H9 (cell line): Measurements from ENCODE around the gene CHN2. TPM values are rescaled to one million over a fixed set of nuclear protein-coding genes. Genes with fewer than 3 reads are reported as not detected.

ENCODE experiments used
- DNase-seq: peaks from one replicate; pipeline ENCODE4 v3.0.0-alpha.2; 2017
- H2AFZ ChIP-seq: one replicate; pipeline ENCODE4 v1.6.1; 2013; ENCODE audit warnings: mild to moderate bottlenecking, low read length, control low read depth, moderate library complexity
- H2AK5ac ChIP-seq: 2 replicates; pipeline ENCODE4 v1.6.1; 2013; ENCODE audit warnings: low read length, control low read depth, mixed read lengths; ENCODE audit not compliant: insufficient read length
- H2BK120ac ChIP-seq: one replicate; pipeline ENCODE4 v1.6.1; 2013; ENCODE audit warnings: low read depth, mild to moderate bottlenecking, low read length, control low read depth, inconsistent platforms; ENCODE audit not compliant: poor library complexity, severe bottlenecking
- H2BK12ac ChIP-seq: 2 replicates; pipeline ENCODE4 v1.6.1; 2013; ENCODE audit warnings: low read length, control low read depth, mixed read lengths, low read depth; ENCODE audit not compliant: insufficient read length
- H2BK15ac ChIP-seq: 2 replicates; pipeline ENCODE4 v1.6.1; 2013; ENCODE audit warnings: low read depth, low read length, control low read depth
- H2BK20ac ChIP-seq: one replicate; pipeline ENCODE4 v1.6.1; 2013; ENCODE audit warnings: low read depth, mild to moderate bottlenecking, low read length, control low read depth, inconsistent platforms; ENCODE audit not compliant: poor library complexity, severe bottlenecking
- H2BK5ac ChIP-seq: 2 replicates; pipeline ENCODE4 v1.6.1; 2013; ENCODE audit warnings: low read length, control low read depth, mixed read lengths; ENCODE audit not compliant: insufficient read length
- H3K14ac ChIP-seq: 2 replicates; pipeline ENCODE4 v1.6.1; 2013; ENCODE audit warnings: low read length, control low read depth; ENCODE audit not compliant: insufficient read depth
- H3K18ac ChIP-seq: 2 replicates; pipeline ENCODE4 v1.6.1; 2013; ENCODE audit warnings: low read depth, mild to moderate bottlenecking, mixed read lengths, low read length, control low read depth; ENCODE audit not compliant: insufficient read length
- H3K23ac ChIP-seq: 2 replicates; pipeline ENCODE4 v1.6.1; 2013; ENCODE audit warnings: low read length, control low read depth, mixed read lengths, low read depth; ENCODE audit not compliant: insufficient read length
- H3K23me2 ChIP-seq: 2 replicates; pipeline ENCODE4 v1.6.1; 2013; ENCODE audit warnings: low read depth, mild to moderate bottlenecking, mixed read lengths, low read length, control low read depth; ENCODE audit not compliant: insufficient read length, poor library complexity, severe bottlenecking
- H3K27ac ChIP-seq: 2 replicates; pipeline ENCODE4 v1.5.1; 2013; ENCODE audit warnings: low read length, control low read depth, mixed read lengths, low read depth; ENCODE audit not compliant: insufficient read length
- H3K27me3 ChIP-seq: 2 replicates; pipeline ENCODE4 v1.6.1; 2013; ENCODE audit warnings: low read length, control low read depth, inconsistent platforms; ENCODE audit not compliant: insufficient read depth
- H3K4ac ChIP-seq: 2 replicates; pipeline ENCODE4 v1.6.1; 2013; ENCODE audit warnings: low read depth, mild to moderate bottlenecking, control low read depth, inconsistent platforms, low read length, moderate library complexity
- H3K4me1 ChIP-seq: 2 replicates; pipeline ENCODE4 v1.6.1; 2013; ENCODE audit warnings: low read length, control low read depth, inconsistent platforms; ENCODE audit not compliant: insufficient read depth
- H3K4me2 ChIP-seq: 2 replicates; pipeline ENCODE4 v1.6.1; 2013; ENCODE audit warnings: low read length, control low read depth, mixed read lengths; ENCODE audit not compliant: insufficient read length, insufficient read depth
- H3K56ac ChIP-seq: 2 replicates; pipeline ENCODE4 v1.6.1; 2013; ENCODE audit warnings: low read depth, mild to moderate bottlenecking, mixed read lengths, low read length, control low read depth; ENCODE audit not compliant: insufficient read length
- H3K79me1 ChIP-seq: 2 replicates; pipeline ENCODE4 v1.6.1; 2013; ENCODE audit warnings: low read depth, mild to moderate bottlenecking, moderate library complexity, low read length, control low read depth, inconsistent platforms; ENCODE audit not compliant: insufficient read depth, poor library complexity, severe bottlenecking
- H3K79me2 ChIP-seq: 2 replicates; pipeline ENCODE4 v1.6.1; 2013; ENCODE audit warnings: low read length, control low read depth, inconsistent platforms; ENCODE audit not compliant: insufficient read depth
- H3K9ac ChIP-seq: 2 replicates; pipeline ENCODE4 v1.6.1; 2013; ENCODE audit warnings: low read length, control low read depth, mixed read lengths; ENCODE audit not compliant: insufficient read length; ENCODE audit errors: extremely low read depth
- H3K9me3 ChIP-seq: one replicate; pipeline ENCODE4 v1.6.1; 2013; ENCODE audit warnings: low read depth, low read length, inconsistent platforms; ENCODE audit not compliant: control insufficient read depth
- H3T11ph ChIP-seq: one replicate; pipeline ENCODE4 v1.6.1; 2013; ENCODE audit warnings: mild to moderate bottlenecking, low read length, control low read depth, inconsistent platforms
- H4K20me1 ChIP-seq: one replicate; pipeline ENCODE4 v1.6.1; 2013; ENCODE audit not compliant: control insufficient read depth, insufficient read length, insufficient read depth
- H4K5ac ChIP-seq: 2 replicates; pipeline ENCODE4 v1.6.1; 2013; ENCODE audit warnings: low read depth, mild to moderate bottlenecking, mixed read lengths, low read length, control low read depth; ENCODE audit not compliant: insufficient read length
- H4K8ac ChIP-seq: replicated peaks from 2 replicates; pipeline ENCODE4 v1.6.1; 2013; ENCODE audit warnings: low read length, control low read depth, mixed read lengths, low read depth; ENCODE audit not compliant: insufficient read length
- H4K91ac ChIP-seq: 2 replicates; pipeline ENCODE4 v1.6.1; 2013; ENCODE audit warnings: low read depth, mild to moderate bottlenecking, moderate library complexity, mixed read lengths, low read length, control low read depth; ENCODE audit not compliant: insufficient read length
- H3K27ac Mint-ChIP-seq, 3 experiments: 2 replicates in 2 of 3; 3 replicates in 1 of 3; pipeline ENCODE4 v1.8.0; 2020 to 2021; ENCODE audit warnings: mixed read lengths in 3 of 3, mild to moderate bottlenecking in 1 of 3, moderate library complexity in 1 of 3
- H3K27me3 Mint-ChIP-seq: 2 replicates; pipeline ENCODE4 v1.8.0; 2021; ENCODE audit warnings: low read depth, mild to moderate bottlenecking, moderate library complexity, mixed read lengths
- H3K36me3 Mint-ChIP-seq, 3 experiments: 2 replicates in 2 of 3; 3 replicates in 1 of 3; pipeline ENCODE4 v1.8.0; 2020 to 2021; ENCODE audit warnings: low read depth in 3 of 3, mixed read lengths in 3 of 3; ENCODE audit not compliant: insufficient read depth in 1 of 3
- H3K4me1 Mint-ChIP-seq, 2 experiments: 2 replicates each; pipeline ENCODE4 v1.8.0; 2020; ENCODE audit warnings: mixed read lengths in 2 of 2
- H3K4me3 Mint-ChIP-seq, 2 experiments: 2 replicates in 1 of 2; 3 replicates in 1 of 2; pipeline ENCODE4 v1.8.0; 2020 to 2021; ENCODE audit warnings: mild to moderate bottlenecking in 2 of 2, mixed read lengths in 2 of 2, moderate library complexity in 1 of 2
- H3K9me3 Mint-ChIP-seq, 2 experiments: 2 replicates in 1 of 2; 3 replicates in 1 of 2; pipeline ENCODE4 v1.8.0; 2020; ENCODE audit warnings: mild to moderate bottlenecking in 2 of 2, mixed read lengths in 2 of 2, moderate library complexity in 1 of 2
- CTCF ChIP-seq: fragments of 200-600 bp; sonication (generic); conservative IDR thresholded peaks from 3 replicates; pipeline ENCODE4 v1.8.0; 2021; ENCODE audit warnings: antibody characterized with exemption, mild to moderate bottlenecking
- WGBS: extraction: QIAGEN DNeasy Blood & Tissue Kit; methylation state at CpG from one replicate; pipeline ENCODE4 v1.1.7; 2013; ENCODE audit warnings: missing lambda C conversion rate, low lambda C conversion rate, mixed read lengths; ENCODE audit not compliant: insufficient read length; ENCODE audit errors: extremely low coverage; 5-methylcytosine and 5-hydroxymethylcytosine counted together
- total RNA-seq: library from RNA; stranded (reverse); gene quantifications from 2 replicates; pipeline ENCODE4 v1.2.1, GENCODE V29; 2021

Gene CHN2
- total RNA-seq, 1 experiment from 2014 or later, result 3.3 TPM

- Mint-ChIP-seq H3K9me3 (no peaks in the 10 kb centered on the region), H3K36me3 (no peaks in the 10 kb centered on the region), H3K4me3 (no peak overlapping the region), H3K27me3 (no peaks in the 10 kb centered on the region), H3K4me1 (peaks cover 12 to 18% of the 10 kb centered on the region in 2 experiments), H3K27ac (no peak overlapping the region)
- H3K23ac ChIP-seq, result no peak overlapping the region
- H2BK12ac ChIP-seq, result no peak overlapping the region
- no peak overlapping the region for H2BK20ac ChIP-seq
- H3T11ph ChIP-seq, result no peak overlapping the region
- no peak overlapping the region for H3K4ac ChIP-seq
- H3K4me2 ChIP-seq, result no peak overlapping the region
- H3K14ac ChIP-seq, result no peak overlapping the region
- H2BK120ac ChIP-seq, result no peak overlapping the region
- H4K91ac ChIP-seq, result no peak overlapping the region
- H2BK15ac ChIP-seq, result no peak overlapping the region
- no peak for DNase-seq
- no peak overlapping the region for H2AFZ ChIP-seq
- no peaks in the 10 kb centered on the region for H3K79me1 ChIP-seq
- H2BK5ac ChIP-seq, result no peak overlapping the region
- no peaks in the 10 kb centered on the region for H4K20me1 ChIP-seq
- H3K9me3 ChIP-seq, result no peaks in the 10 kb centered on the region
- H3K4me1 ChIP-seq, result no peaks in the 10 kb centered on the region
- WGBS, result no CpG with 5 or more reads among the region's 4 CpGs
- H2AK5ac ChIP-seq, result no peak overlapping the region
- H4K8ac ChIP-seq, result no peak overlapping the region
- no peaks in the 10 kb centered on the region for H3K79me2 ChIP-seq
- H3K23me2 ChIP-seq, result no peaks in the 10 kb centered on the region
- H4K5ac ChIP-seq, result no peak overlapping the region
- H3K56ac ChIP-seq, result no peak overlapping the region
- no peak overlapping the region for H3K18ac ChIP-seq
- no peaks in the 10 kb centered on the region for H3K27me3 ChIP-seq
- no peak overlapping the region for H3K9ac ChIP-seq
- no peak for TF ChIP-seq CTCF
- H3K27ac ChIP-seq, result no peak overlapping the region
Measured at GRCh38 chr7:29490094-29490607, 295.6 kb downstream of the CHN2 start.
